Measurements from ENCODE around the gene ANKRD28.

The ANKRD28 gene

DNA sequence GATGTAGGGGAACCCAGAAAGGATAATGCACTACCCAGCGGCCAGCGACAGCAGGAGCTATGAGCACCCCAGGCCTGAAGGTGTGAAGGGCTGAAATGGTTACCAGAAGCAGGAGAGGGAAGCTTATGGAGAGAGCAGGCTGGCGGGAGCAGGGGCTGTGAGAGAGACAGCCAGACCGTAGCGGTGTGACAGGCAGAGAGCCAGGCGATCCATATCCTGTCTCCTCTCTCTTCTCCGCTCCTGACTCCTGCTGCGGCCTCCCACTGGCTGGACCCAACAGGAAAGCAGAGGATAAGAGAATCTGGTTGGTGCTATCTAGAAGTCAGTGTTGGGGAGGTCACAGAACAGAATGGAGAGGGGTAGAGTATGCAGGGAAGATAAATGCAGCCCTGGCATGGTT lies 146.4 kb downstream of the ANKRD28 start:
- TF ChIP-seq TAF1 (IDR thresholded peaks at IDR 0.05; ENCODE audit: borderline replicate concordance, insufficient read depth, low read length) (no peak), POLR2AphosphoS5 (IDR thresholded peaks at IDR 0.05; ENCODE audit: low read depth, low read length) (no peak), FOXP2 (optimal IDR thresholded peaks at IDR 0.05; ENCODE audit: borderline replicate concordance, extremely low read depth, extremely low read length, insufficient read depth) (no peak)

DNA sequence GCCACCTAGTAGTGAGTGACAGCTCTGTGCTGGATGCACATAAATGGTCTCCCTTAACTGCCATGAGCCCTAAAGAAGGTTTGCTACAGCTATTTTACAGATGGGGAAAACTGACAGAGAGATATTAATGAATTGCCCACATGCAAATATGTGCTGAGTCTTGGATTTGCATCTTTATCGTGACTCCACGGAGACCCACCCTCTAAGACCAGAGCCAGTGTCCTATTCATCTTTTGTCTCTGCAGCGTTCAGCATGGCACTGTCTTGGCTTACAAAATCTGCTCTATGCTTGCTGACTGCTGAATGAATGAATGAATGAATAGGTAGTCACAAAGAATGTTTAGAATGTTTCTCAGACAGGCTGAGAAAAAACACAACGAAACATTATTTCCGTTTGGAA lies 147.9 kb downstream of the ANKRD28 start:
- TF ChIP-seq TAF1 (IDR thresholded peaks at IDR 0.05; ENCODE audit: borderline replicate concordance, insufficient read depth, low read length) (no peak), FOXP2 (optimal IDR thresholded peaks at IDR 0.05; ENCODE audit: borderline replicate concordance, extremely low read depth, extremely low read length, insufficient read depth) (no peak), POLR2AphosphoS5 (IDR thresholded peaks at IDR 0.05; ENCODE audit: low read depth, low read length) (no peak), SIN3A (IDR thresholded peaks at IDR 0.05; ENCODE audit: borderline replicate concordance, insufficient read depth, low read length) (no peak)
- TF ChIP-seq, protein P1, sequence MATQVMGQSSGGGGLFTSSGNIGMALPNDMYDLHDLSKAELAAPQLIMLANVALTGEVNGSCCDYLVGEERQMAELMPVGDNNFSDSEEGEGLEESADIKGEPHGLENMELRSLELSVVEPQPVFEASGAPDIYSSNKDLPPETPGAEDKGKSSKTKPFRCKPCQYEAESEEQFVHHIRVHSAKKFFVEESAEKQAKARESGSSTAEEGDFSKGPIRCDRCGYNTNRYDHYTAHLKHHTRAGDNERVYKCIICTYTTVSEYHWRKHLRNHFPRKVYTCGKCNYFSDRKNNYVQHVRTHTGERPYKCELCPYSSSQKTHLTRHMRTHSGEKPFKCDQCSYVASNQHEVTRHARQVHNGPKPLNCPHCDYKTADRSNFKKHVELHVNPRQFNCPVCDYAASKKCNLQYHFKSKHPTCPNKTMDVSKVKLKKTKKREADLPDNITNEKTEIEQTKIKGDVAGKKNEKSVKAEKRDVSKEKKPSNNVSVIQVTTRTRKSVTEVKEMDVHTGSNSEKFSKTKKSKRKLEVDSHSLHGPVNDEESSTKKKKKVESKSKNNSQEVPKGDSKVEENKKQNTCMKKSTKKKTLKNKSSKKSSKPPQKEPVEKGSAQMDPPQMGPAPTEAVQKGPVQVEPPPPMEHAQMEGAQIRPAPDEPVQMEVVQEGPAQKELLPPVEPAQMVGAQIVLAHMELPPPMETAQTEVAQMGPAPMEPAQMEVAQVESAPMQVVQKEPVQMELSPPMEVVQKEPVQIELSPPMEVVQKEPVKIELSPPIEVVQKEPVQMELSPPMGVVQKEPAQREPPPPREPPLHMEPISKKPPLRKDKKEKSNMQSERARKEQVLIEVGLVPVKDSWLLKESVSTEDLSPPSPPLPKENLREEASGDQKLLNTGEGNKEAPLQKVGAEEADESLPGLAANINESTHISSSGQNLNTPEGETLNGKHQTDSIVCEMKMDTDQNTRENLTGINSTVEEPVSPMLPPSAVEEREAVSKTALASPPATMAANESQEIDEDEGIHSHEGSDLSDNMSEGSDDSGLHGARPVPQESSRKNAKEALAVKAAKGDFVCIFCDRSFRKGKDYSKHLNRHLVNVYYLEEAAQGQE (IDR thresholded peaks at IDR 0.05; ENCODE audit: insufficient read depth in 1 of 2, low read depth in 2 of 2, low read length in 2 of 2): no peak

DNA sequence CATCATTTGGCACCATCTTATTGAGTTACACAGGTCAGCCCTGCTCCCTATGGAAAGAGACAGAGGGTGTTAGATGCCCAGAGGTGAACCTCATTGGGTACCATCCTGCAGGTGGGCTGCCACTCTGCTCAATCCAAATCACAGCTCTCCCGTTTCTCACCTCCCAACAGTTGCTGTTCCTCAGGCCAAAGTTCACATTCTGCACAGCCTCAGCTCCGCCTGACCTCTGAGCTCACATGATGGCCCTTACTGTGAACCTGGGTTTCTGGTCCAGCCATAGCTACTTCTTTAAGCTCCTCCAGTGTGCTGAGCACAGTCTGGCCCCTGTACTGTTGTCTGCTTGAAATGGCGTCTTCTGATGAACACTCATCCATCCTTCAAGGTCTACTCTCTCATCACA lies 148.4 kb downstream of the ANKRD28 start:
- no peak for TF ChIP-seq TAF1 (IDR thresholded peaks at IDR 0.05; ENCODE audit: borderline replicate concordance, insufficient read depth, low read length)
- no peak for TF ChIP-seq SIN3A (IDR thresholded peaks at IDR 0.05; ENCODE audit: borderline replicate concordance, insufficient read depth, low read length)
- TF ChIP-seq, protein P1 (IDR thresholded peaks at IDR 0.05; ENCODE audit: insufficient read depth in 1 of 2, low read depth in 2 of 2, low read length in 2 of 2): no peak
- TF ChIP-seq POLR2AphosphoS5 (IDR thresholded peaks at IDR 0.05; ENCODE audit: low read depth, low read length): no peak
- no peak for TF ChIP-seq FOXP2 (optimal IDR thresholded peaks at IDR 0.05; ENCODE audit: borderline replicate concordance, extremely low read depth, extremely low read length, insufficient read depth)

DNA sequence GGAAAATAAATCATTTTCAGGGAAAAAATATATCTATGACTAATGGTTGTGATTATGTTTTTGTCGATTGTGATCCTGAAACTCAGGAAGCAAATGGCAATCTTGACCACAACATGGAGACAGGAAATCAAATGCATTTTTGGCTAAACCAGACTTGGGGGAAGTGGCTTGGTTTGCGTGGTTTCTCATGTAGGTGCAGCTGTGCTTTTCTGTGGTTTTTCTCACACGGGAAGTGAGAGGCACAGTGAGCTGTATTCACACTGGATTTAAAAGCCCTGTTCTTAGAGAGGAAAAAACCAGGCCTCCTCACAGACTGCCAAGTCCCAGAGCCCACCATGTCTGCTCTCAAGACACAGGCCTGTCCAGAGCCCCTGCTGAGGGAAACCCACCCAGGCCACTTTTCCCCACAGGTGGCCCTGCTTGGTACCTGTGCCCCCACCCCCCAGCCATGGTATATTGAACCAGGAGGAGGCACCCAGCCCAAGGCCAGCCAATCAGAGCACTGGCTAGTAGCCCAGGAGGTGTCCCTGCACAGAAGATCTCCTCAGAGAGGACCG lies 150.1 kb downstream of the ANKRD28 start:
- TF ChIP-seq SIN3A (IDR thresholded peaks at IDR 0.05; ENCODE audit: borderline replicate concordance, insufficient read depth, low read length): no peak
- no peak for TF ChIP-seq FOXP2 (optimal IDR thresholded peaks at IDR 0.05; ENCODE audit: borderline replicate concordance, extremely low read depth, extremely low read length, insufficient read depth)
- TF ChIP-seq TAF1 (IDR thresholded peaks at IDR 0.05; ENCODE audit: borderline replicate concordance, insufficient read depth, low read length): no peak
- TF ChIP-seq POLR2AphosphoS5 (IDR thresholded peaks at IDR 0.05; ENCODE audit: low read depth, low read length): no peak
- TF ChIP-seq, protein P1 (IDR thresholded peaks at IDR 0.05; ENCODE audit: insufficient read depth in 1 of 2, low read depth in 2 of 2, low read length in 2 of 2): no peak

DNA sequence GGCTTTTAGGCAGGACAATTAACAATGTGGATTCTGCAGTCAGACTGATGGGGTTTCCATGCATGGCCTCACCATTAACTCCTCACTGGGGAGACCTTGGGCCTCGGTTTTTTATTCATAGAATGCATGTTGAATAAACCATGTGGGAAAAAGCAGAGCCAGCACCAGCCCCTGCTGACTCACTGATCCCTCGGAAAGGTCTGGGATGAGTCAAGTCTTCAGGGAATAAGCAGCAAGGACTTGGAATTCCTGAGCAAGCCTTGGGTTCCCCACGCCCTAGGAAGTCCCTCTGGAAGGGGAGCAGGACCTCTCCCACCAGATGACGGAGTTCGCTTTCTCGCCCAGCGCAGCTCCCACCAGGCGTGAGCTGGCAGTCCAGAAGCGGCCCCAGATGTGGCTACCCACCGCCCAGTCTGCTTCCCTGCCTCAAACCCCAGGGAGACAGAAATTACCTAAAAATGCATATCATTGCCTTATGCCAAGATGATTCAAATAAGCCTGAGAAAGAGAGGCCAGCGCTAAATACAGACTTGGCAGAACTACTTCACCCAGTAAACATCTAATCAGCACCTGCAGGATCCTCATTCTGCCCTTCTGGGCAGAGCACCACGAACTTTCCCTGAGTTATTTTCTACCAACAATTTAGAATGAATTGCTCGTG lies 150.8 kb downstream of the ANKRD28 start:
- TF ChIP-seq TAF1 (IDR thresholded peaks at IDR 0.05; ENCODE audit: borderline replicate concordance, insufficient read depth, low read length) (no peak), SIN3A (IDR thresholded peaks at IDR 0.05; ENCODE audit: borderline replicate concordance, insufficient read depth, low read length) (no peak), FOXP2 (optimal IDR thresholded peaks at IDR 0.05; ENCODE audit: borderline replicate concordance, extremely low read depth, extremely low read length, insufficient read depth) (no peak), POLR2AphosphoS5 (IDR thresholded peaks at IDR 0.05; ENCODE audit: low read depth, low read length) (no peak)
- TF ChIP-seq, protein P1 (IDR thresholded peaks at IDR 0.05; ENCODE audit: insufficient read depth in 1 of 2, low read depth in 2 of 2, low read length in 2 of 2): no peak
